Parathyroid adenoma (tissue), 2 donors: ENCODE measurements around the gene GALR3.

ENCODE experiments used
- H2AFZ ChIP-seq: fragments of 300-600 bp; sonication (generic); one replicate; pipeline ENCODE4 v1.7.0; 2017; ENCODE audit warnings: antibody characterized with exemption, mild to moderate bottlenecking
- H3K27ac ChIP-seq: fragments of 300-600 bp; sonication (generic); one replicate; pipeline ENCODE4 v1.7.0; 2017
- H3K27me3 ChIP-seq: fragments of 300-600 bp; sonication (generic); one replicate; pipeline ENCODE4 v1.7.0; 2017; ENCODE audit warnings: low read length; ENCODE audit not compliant: control insufficient read depth, insufficient read depth
- H3K36me3 ChIP-seq: fragments of 300-600 bp; sonication (generic); one replicate; pipeline ENCODE4 v1.7.0; 2017; ENCODE audit warnings: low read length; ENCODE audit not compliant: control insufficient read depth, insufficient read depth
- H3K4me1 ChIP-seq: fragments of 300-600 bp; sonication (generic); one replicate; pipeline ENCODE4 v1.7.0; 2017; ENCODE audit warnings: control low read depth
- H3K4me2 ChIP-seq: fragments of 300-600 bp; sonication (generic); one replicate; pipeline ENCODE4 v1.7.0; 2017; ENCODE audit warnings: low read length
- H3K4me3 ChIP-seq: fragments of 300-600 bp; sonication (generic); one replicate; pipeline ENCODE4 v1.7.0; 2017; ENCODE audit warnings: low read depth, low read length
- H3K79me2 ChIP-seq: fragments of 300-600 bp; sonication (generic); one replicate; pipeline ENCODE4 v1.7.0; 2017; ENCODE audit warnings: control low read depth
- H3K9ac ChIP-seq: fragments of 300-600 bp; sonication (generic); one replicate; pipeline ENCODE4 v1.7.0; 2017; ENCODE audit warnings: mild to moderate bottlenecking
- H3K9me3 ChIP-seq: fragments of 300-600 bp; sonication (generic); one replicate; pipeline ENCODE4 v1.7.0; 2017; ENCODE audit warnings: low read length; ENCODE audit not compliant: control insufficient read depth
- TF ChIP-seq, protein P1 (sequence below): fragments of 300-600 bp; sonication (generic); IDR thresholded peaks from one replicate; pipeline ENCODE4 v1.7.0; 2017; ENCODE audit warnings: antibody characterized with exemption, mild to moderate bottlenecking
- donor health status: primary hyperparathyroidism.

The GALR3 gene

DNA sequence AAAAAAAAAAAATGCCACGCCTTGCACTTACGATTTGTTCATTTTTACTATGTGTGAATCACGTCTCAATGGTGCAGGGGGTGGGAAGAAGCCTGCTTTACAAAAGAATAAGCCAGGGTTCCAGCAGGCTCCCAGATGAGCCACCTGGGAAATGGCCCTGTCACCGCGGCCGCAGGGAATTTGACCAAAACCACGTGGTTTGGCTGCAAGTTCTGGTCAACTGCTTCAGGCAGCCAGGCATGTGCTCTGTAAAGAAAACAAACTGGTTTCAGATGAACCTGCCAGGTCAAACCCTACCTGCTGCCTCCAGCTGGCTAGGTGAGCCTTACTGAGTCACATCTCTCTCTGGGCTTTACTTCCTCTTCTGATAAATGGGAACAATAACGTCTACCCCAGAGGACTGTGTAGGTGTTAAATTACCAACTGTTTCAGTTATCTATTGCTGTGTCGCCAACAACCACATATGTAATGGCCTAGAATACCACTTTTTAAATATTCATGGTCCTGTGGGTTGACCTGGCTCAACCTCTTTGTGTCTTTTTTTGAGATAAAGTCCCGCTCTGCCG, 46.0 kb upstream of the GALR3 start:
- Histone ChIP-seq H3K79me2 (no peaks in the 10 kb centered on the region), H3K4me2 (peak overlapping the region; percentile 18), H3K9ac (no peak overlapping the region), H3K27me3 (no peaks in the 10 kb centered on the region), H3K4me1 (peaks cover 3% of the 10 kb centered on the region), H3K36me3 (no peaks in the 10 kb centered on the region), H2AFZ (no peak overlapping the region), H3K27ac (no peak overlapping the region), H3K9me3 (no peaks in the 10 kb centered on the region), H3K4me3 (peak overlapping the region; percentile 25)
- TF ChIP-seq, protein P1, sequence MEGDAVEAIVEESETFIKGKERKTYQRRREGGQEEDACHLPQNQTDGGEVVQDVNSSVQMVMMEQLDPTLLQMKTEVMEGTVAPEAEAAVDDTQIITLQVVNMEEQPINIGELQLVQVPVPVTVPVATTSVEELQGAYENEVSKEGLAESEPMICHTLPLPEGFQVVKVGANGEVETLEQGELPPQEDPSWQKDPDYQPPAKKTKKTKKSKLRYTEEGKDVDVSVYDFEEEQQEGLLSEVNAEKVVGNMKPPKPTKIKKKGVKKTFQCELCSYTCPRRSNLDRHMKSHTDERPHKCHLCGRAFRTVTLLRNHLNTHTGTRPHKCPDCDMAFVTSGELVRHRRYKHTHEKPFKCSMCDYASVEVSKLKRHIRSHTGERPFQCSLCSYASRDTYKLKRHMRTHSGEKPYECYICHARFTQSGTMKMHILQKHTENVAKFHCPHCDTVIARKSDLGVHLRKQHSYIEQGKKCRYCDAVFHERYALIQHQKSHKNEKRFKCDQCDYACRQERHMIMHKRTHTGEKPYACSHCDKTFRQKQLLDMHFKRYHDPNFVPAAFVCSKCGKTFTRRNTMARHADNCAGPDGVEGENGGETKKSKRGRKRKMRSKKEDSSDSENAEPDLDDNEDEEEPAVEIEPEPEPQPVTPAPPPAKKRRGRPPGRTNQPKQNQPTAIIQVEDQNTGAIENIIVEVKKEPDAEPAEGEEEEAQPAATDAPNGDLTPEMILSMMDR, result no peak

DNA sequence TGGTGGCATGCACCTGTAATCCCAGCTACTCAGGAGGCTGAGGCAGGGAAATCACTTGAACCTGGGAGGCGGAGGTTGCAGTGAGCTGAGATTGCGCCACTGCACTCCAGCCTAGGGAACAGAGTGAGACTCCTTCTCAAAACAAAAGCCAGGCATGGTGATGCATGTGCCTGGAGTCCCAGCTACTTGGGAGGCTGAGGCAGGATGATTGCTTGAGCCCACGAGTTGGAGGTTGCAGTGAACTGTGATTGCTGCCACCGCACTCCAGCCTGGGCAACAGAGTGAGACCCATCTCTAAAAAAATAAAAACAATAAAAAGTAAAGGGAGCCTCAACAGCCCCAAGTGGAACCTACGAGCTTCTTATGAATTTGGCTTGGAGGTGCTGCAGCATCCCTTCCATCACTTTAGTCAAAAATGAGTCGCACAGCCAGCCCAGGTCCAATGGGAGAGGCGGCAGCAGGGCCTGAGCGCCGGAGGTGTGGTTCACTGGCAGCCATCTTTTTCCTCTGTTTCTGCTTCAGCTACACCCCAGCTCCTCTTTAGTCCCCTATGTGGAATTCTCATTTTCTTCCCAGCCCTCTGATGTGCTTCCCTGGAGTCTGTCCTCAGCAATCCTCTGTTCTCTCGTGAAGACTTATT, 44.7 kb upstream of the GALR3 start:
- TF ChIP-seq, protein P1, result no peak
- H3K9ac ChIP-seq, result no peak overlapping the region

DNA sequence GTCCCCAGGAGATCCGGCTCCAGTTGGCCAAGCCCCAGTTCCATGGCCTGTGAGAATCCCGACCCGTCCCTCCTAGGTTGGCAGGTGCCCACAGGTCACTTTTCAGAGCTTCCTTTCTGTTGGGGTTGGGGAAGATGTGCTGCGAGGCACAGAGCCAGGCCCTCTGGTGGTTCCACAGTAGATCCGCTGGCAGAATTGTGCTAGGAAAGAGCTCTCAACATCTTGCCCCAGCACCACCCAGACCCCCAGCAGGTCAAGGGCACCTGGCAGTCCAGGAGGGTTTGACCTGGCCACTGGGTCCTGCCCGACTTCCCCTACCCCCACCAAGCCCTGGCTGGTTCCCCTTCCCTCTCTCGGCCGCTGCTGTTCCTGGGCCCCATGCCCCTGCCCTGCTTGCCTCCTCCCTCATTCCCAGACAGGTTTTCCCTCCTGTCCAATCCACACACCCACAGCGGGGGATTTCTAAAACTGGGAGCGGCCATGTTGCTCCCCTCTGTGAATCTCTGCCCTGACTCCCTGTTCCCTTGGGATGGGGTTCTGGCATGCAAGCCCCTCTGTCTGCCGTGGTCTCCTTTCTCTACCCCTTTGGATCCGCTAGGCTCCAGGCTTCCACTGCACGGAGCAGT, 41.6 kb upstream of the GALR3 start:
- Histone ChIP-seq H3K79me2 (no peaks in the 10 kb centered on the region), H3K4me1 (peaks cover 3% of the 10 kb centered on the region), H3K4me3 (no peak overlapping the region), H2AFZ (no peak overlapping the region), H3K9me3 (no peaks in the 10 kb centered on the region), H3K36me3 (no peaks in the 10 kb centered on the region), H3K4me2 (no peak overlapping the region), H3K27ac (no peak overlapping the region), H3K9ac (no peak overlapping the region), H3K27me3 (no peaks in the 10 kb centered on the region)
- TF ChIP-seq, protein P1, result peak; percentile 13

More for the DNA sequence above, 44.7 kb upstream of the GALR3 start:
- no peaks in the 10 kb centered on the region for H3K27me3 ChIP-seq
- no peaks in the 10 kb centered on the region for H3K79me2 ChIP-seq
- H2AFZ ChIP-seq, result no peak overlapping the region
- no peak overlapping the region for H3K27ac ChIP-seq
- peaks cover 3% of the 10 kb centered on the region for H3K4me1 ChIP-seq
- H3K9me3 ChIP-seq, result no peaks in the 10 kb centered on the region
- H3K36me3 ChIP-seq, result no peaks in the 10 kb centered on the region
- no peak overlapping the region for H3K4me2 ChIP-seq
- H3K4me3 ChIP-seq, result no peak overlapping the region

DNA sequence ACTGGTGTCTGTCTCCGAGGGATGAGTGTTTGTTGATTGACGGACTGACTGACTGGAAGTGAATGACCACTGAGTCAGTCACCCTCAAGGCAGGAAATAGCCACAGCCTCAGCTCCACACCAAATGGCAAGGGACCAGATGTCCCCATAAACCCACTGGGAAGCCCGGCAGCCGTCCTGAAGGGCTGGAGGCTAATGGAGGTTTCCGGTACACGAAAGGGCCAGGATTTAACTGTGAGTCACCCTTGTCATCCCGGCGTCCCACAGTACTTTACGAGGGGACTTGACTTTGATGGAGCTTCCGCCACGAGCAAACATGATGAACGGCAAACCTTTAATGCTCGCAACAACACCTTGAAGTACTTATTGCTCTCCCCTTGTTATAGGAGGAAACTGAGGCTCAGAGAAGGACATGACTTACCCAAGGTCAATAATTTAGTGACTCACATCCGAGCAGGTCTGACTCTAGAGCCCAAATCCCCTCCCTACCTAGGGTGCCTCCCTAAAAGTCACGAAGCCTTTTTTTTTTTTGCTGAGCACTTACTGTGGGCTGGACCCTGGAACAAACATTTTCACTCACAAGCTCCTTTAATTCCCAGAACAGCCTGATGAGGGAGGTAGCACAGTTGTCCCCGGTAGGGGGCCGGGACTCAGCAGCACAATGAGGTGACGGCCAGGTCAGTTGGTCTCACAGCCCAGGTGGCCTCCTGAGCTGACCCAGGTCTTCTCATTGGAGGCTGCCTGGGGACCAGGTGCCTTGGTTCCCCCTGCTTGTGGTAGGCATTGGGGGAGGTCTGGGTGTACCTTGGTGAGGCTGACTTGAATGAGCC, 40.6 kb upstream of the GALR3 start:
- TF ChIP-seq, protein P1, result no peak
- no peaks in the 10 kb centered on the region for H3K36me3 ChIP-seq

More for the DNA sequence above, 40.6 kb upstream of the GALR3 start:
- Histone ChIP-seq H3K79me2 (no peaks in the 10 kb centered on the region), H2AFZ (no peak overlapping the region), H3K9ac (no peak overlapping the region), H3K4me1 (no peaks in the 10 kb centered on the region), H3K27me3 (no peaks in the 10 kb centered on the region), H3K27ac (no peak overlapping the region), H3K4me3 (no peak overlapping the region), H3K4me2 (no peak overlapping the region), H3K9me3 (no peaks in the 10 kb centered on the region)
